Loucy (cell line): ENCODE results near the gene MYF6.
A peak's percentile ranks its signal among the peaks of the same experiment; 100 is the strongest.

Source experiments
- H2AFZ ChIP-seq: fragments of 200-600 bp; sonication (generic); 2 replicates; pipeline ENCODE4 v1.6.0; 2016; ENCODE audit warnings: antibody characterized with exemption, mild to moderate bottlenecking, low read length, moderate library complexity
- H3F3A ChIP-seq: fragments of 200-600 bp; 2 replicates; pipeline ENCODE4 v1.6.0; 2016; ENCODE audit warnings: antibody characterized with exemption, low read depth, mild to moderate bottlenecking
- H3K27me3 ChIP-seq: fragments of 200-600 bp; sonication (generic); 2 replicates; pipeline ENCODE4 v1.6.1; 2014; ENCODE audit warnings: low read length, mild to moderate bottlenecking; ENCODE audit not compliant: insufficient read depth, poor library complexity, severe bottlenecking
- H3K36me3 ChIP-seq: fragments of 200-600 bp; sonication (generic); 2 replicates; pipeline ENCODE4 v1.6.1; 2016; ENCODE audit warnings: low read length; ENCODE audit not compliant: insufficient read depth
- H3K4me1 ChIP-seq: fragments of 200-600 bp; sonication (generic); 2 replicates; pipeline ENCODE4 v1.5.1; 2014; ENCODE audit warnings: low read length, mild to moderate bottlenecking; ENCODE audit not compliant: insufficient read depth, poor library complexity, severe bottlenecking
- H3K4me2 ChIP-seq: fragments of 200-600 bp; sonication (generic); 2 replicates; pipeline ENCODE4 v1.6.0; 2014; ENCODE audit warnings: antibody characterized with exemption, low read length, low read depth, mild to moderate bottlenecking; ENCODE audit not compliant: poor library complexity, severe bottlenecking
- H3K4me3 ChIP-seq: fragments of 200-600 bp; sonication (generic); 2 replicates; pipeline ENCODE4 v1.5.1; 2014; ENCODE audit warnings: low read length, mild to moderate bottlenecking, mixed read lengths; ENCODE audit not compliant: poor library complexity, severe bottlenecking
- H3K79me2 ChIP-seq: fragments of 200-600 bp; sonication (generic); 2 replicates; pipeline ENCODE4 v1.6.1; 2014; ENCODE audit warnings: low read length; ENCODE audit not compliant: insufficient read depth
- H3K9ac ChIP-seq: fragments of 200-600 bp; sonication (generic); 2 replicates; pipeline ENCODE4 v1.6.0; 2014; ENCODE audit warnings: mild to moderate bottlenecking, low read depth, low read length, moderate library complexity; ENCODE audit not compliant: poor library complexity, severe bottlenecking
- H3K9me2 ChIP-seq: fragments of 200-600 bp; sonication (generic); replicated peaks from 2 replicates; pipeline ENCODE4 v1.6.1; 2016; ENCODE audit warnings: low read depth, low read length, mixed read lengths
- H3K9me3 ChIP-seq: fragments of 200-600 bp; sonication (generic); 2 replicates; pipeline ENCODE4 v1.6.1; 2014; ENCODE audit warnings: mild to moderate bottlenecking, antibody characterized with exemption, low read length, low read depth; ENCODE audit not compliant: insufficient read depth
- H4K20me1 ChIP-seq: fragments of 200-600 bp; sonication (generic); 2 replicates; pipeline ENCODE4 v1.6.0; 2014; ENCODE audit warnings: antibody characterized with exemption, low read length, mild to moderate bottlenecking; ENCODE audit not compliant: insufficient read depth, poor library complexity, severe bottlenecking
- CTCF ChIP-seq: fragments of 200-600 bp; sonication (generic); conservative IDR thresholded peaks from 2 replicates; pipeline ENCODE4 v1.5.1; 2014; ENCODE audit warnings: mild to moderate bottlenecking, antibody characterized with exemption, low read length
- EZH2phosphoT487 ChIP-seq: fragments of 200-600 bp; IDR thresholded peaks from 2 replicates; pipeline ENCODE4 v1.6.1; 2018; ENCODE audit warnings: antibody characterized with exemption, mild to moderate bottlenecking, moderate library complexity, borderline replicate concordance

Gene MYF6

GRCh38 chr12:80708259-80708974 lies 983 bp downstream of the MYF6 start:
- H3K79me2 ChIP-seq = no peaks in the 10 kb centered on the region
- H3F3A ChIP-seq = no peaks in the 10 kb centered on the region
- H3K4me1 ChIP-seq = no peaks in the 10 kb centered on the region
- no peak overlapping the region for H2AFZ ChIP-seq
- H3K9ac ChIP-seq = no peak overlapping the region
- no peaks in the 10 kb centered on the region for H3K36me3 ChIP-seq
- H3K4me3 ChIP-seq = no peak overlapping the region
- no peaks in the 10 kb centered on the region for H3K9me2 ChIP-seq
- H4K20me1 ChIP-seq = no peaks in the 10 kb centered on the region
- no peak overlapping the region for H3K4me2 ChIP-seq
- TF ChIP-seq CTCF = no peak
- no peak for TF ChIP-seq EZH2phosphoT487
- H3K27me3 ChIP-seq = no peaks in the 10 kb centered on the region
- no peaks in the 10 kb centered on the region; the same call in 1 of the 2 replicates for H3K9me3 ChIP-seq

GRCh38 chr12:80708975-80709328 lies 1.5 kb downstream of the MYF6 start:
- Histone ChIP-seq H3K9ac (no peak overlapping the region), H3K9me3 (no peaks in the 10 kb centered on the region; the same call in 1 of the 2 replicates), H3K36me3 (no peaks in the 10 kb centered on the region), H3K4me1 (no peaks in the 10 kb centered on the region), H3K27me3 (no peaks in the 10 kb centered on the region), H3K4me2 (no peak overlapping the region), H4K20me1 (no peaks in the 10 kb centered on the region), H3K9me2 (no peaks in the 10 kb centered on the region), H3K4me3 (no peak overlapping the region), H3K79me2 (no peaks in the 10 kb centered on the region), H3F3A (no peaks in the 10 kb centered on the region), H2AFZ (no peak overlapping the region)
- TF ChIP-seq CTCF (no peak), EZH2phosphoT487 (no peak)

- no peaks in the 10 kb centered on the region for H3K79me2 ChIP-seq
- H3K9me2 ChIP-seq = no peaks in the 10 kb centered on the region
- H3K9me3 ChIP-seq = no peaks in the 10 kb centered on the region; the same call in 1 of the 2 replicates
- H3K4me3 ChIP-seq = no peak overlapping the region
- H2AFZ ChIP-seq = no peak overlapping the region
- H3K4me2 ChIP-seq = no peak overlapping the region
- H3F3A ChIP-seq = no peaks in the 10 kb centered on the region
- H3K36me3 ChIP-seq = no peaks in the 10 kb centered on the region
- no peaks in the 10 kb centered on the region for H4K20me1 ChIP-seq
- H3K4me1 ChIP-seq = no peaks in the 10 kb centered on the region
- no peaks in the 10 kb centered on the region for H3K27me3 ChIP-seq
- no peak for TF ChIP-seq EZH2phosphoT487
- TF ChIP-seq CTCF = peak; percentile 48
- no peak overlapping the region for H3K9ac ChIP-seq
Measured at GRCh38 chr12:80709811-80710726, 2.6 kb downstream of the MYF6 start.
